HEK293 (cell line): ENCODE data around the gene SPACA6.

Source experiments
- CTCF ChIA-PET: fragments of 350-600 bp; formaldehyde crosslinking; extraction: SDS; loops from one replicate; lab custom pipeline; 2021; ENCODE audit warnings: antibody characterized with exemption; lab: Yijun Ruan, JAX
- POLR2A ChIA-PET: fragments of 300-600 bp; formaldehyde crosslinking; extraction: SDS; loops from one replicate; lab custom pipeline; 2020; ENCODE audit warnings: antibody characterized with exemption, inconsistent platforms; lab: Yijun Ruan, JAX
- H3K27ac ChIP-seq: fragments of 200-500 bp; sonication (Bioruptor generic); 2 replicates; pipeline ENCODE4 v1.5.1; 2014; ENCODE audit warnings: low read depth, low read length, control low read depth, inconsistent platforms; ENCODE audit errors: extremely low read depth
- H3K36me3 ChIP-seq, 2 experiments: fragments of 200-500 bp in 1 of 2; sonication (Bioruptor generic) in 1 of 2; 1 replicate in 1 of 2; 2 replicates in 1 of 2; pipeline ENCODE4 v1.5.1; 2014 to 2017; ENCODE audit warnings: inconsistent platforms in 2 of 2, low read length in 2 of 2; ENCODE audit not compliant: control insufficient read depth in 2 of 2, insufficient read depth in 1 of 2
- H3K4me1 ChIP-seq: fragments of 200-500 bp; sonication (Bioruptor generic); 2 replicates; pipeline ENCODE4 v1.5.1; 2014; ENCODE audit warnings: mild to moderate bottlenecking, low read length, inconsistent platforms; ENCODE audit not compliant: control insufficient read depth, insufficient read depth
- H3K4me3 ChIP-seq: 2 replicates; pipeline ENCODE4 v1.5.1; 2011; ENCODE audit warnings: low read depth, mild to moderate bottlenecking, control low read depth, low read length, moderate library complexity
- H3K9me3 ChIP-seq: fragments of 200-500 bp; sonication (Bioruptor generic); 2 replicates; pipeline ENCODE4 v1.5.1; 2014; ENCODE audit warnings: low read depth, low read length, inconsistent platforms; ENCODE audit not compliant: control insufficient read depth, insufficient read depth
- KLF1 ChIP-seq: fragments of 450-650 bp; formaldehyde crosslinking; IDR thresholded peaks from 2 replicates; pipeline ENCODE4 v1.5.1; 2016; ENCODE audit warnings: missing biosample characterization, missing genetic modification characterization
- PRDM2 ChIP-seq: fragments of 450-650 bp; formaldehyde crosslinking; IDR thresholded peaks from 2 replicates; pipeline ENCODE4 v1.5.1; 2016; ENCODE audit warnings: missing biosample characterization, missing genetic modification characterization, borderline replicate concordance
- REST ChIP-seq: fragments of 450-650 bp; formaldehyde crosslinking; IDR thresholded peaks from 2 replicates; pipeline ENCODE4 v1.5.1; 2016; ENCODE audit warnings: missing biosample characterization, missing genetic modification characterization
- SCRT1 ChIP-seq: fragments of 450-650 bp; formaldehyde crosslinking; IDR thresholded peaks from 2 replicates; pipeline ENCODE4 v1.5.1; 2016; ENCODE audit warnings: missing biosample characterization, missing genetic modification characterization, borderline replicate concordance
- ZBTB49 ChIP-seq: fragments of 450-650 bp; formaldehyde crosslinking; IDR thresholded peaks from 2 replicates; pipeline ENCODE4 v1.5.1; 2016; ENCODE audit warnings: missing biosample characterization, missing genetic modification characterization, low read depth
- ZBTB7A ChIP-seq: fragments of 450-650 bp; formaldehyde crosslinking; IDR thresholded peaks from 2 replicates; pipeline ENCODE4 v1.5.1; 2016; ENCODE audit warnings: low read depth, missing biosample characterization, missing genetic modification characterization
- ZNF133 ChIP-seq: fragments of 450-650 bp; formaldehyde crosslinking; IDR thresholded peaks from 2 replicates; pipeline ENCODE4 v1.5.1; 2016; ENCODE audit warnings: missing biosample characterization, missing genetic modification characterization
- ZNF175 ChIP-seq: fragments of 450-650 bp; formaldehyde crosslinking; IDR thresholded peaks from 2 replicates; pipeline ENCODE4 v1.5.1; 2016; ENCODE audit warnings: missing biosample characterization, missing genetic modification characterization
- ZNF280D ChIP-seq: fragments of 450-650 bp; formaldehyde crosslinking; IDR thresholded peaks from 2 replicates; pipeline ENCODE4 v1.5.1; 2016; ENCODE audit warnings: missing biosample characterization, missing genetic modification characterization
- ZNF48 ChIP-seq: fragments of 450-650 bp; formaldehyde crosslinking; IDR thresholded peaks from 2 replicates; pipeline ENCODE4 v1.5.1; 2016; ENCODE audit warnings: missing biosample characterization, missing genetic modification characterization
- ZNF560 ChIP-seq: fragments of 450-650 bp; formaldehyde crosslinking; IDR thresholded peaks from 2 replicates; pipeline ENCODE4 v1.5.1; 2017; ENCODE audit warnings: missing biosample characterization, missing genetic modification characterization, borderline replicate concordance
- ZXDB ChIP-seq: fragments of 450-650 bp; formaldehyde crosslinking; IDR thresholded peaks from 2 replicates; pipeline ENCODE4 v1.5.1; 2016; ENCODE audit warnings: missing biosample characterization, missing genetic modification characterization

SPACA6 gene

GRCh38 chr19:51708811-51709210, 15.7 kb downstream of the SPACA6 start:
- ChIA-PET POLR2A (interaction anchor here (0.6 to 4.3 kb wide), 7 partner anchors 18 to 1198 kb away, joined by 3 to 22 read pairs (median 5); partner anchors contain the start of gene JOSD2), CTCF (interaction anchor here (1.7 kb wide), 1 partner anchor 52 kb away, joined by 4 read pairs; no protein-coding TSS in a partner anchor)
- peaks cover 3% of the 10 kb centered on the region; the same call in 1 of the 2 replicates for H3K4me1 ChIP-seq
- no peak overlapping the region for H3K27ac ChIP-seq
- no peak overlapping the region for H3K4me3 ChIP-seq
- peaks cover 24 to 30% of the 10 kb centered on the region in 2 experiments for H3K36me3 ChIP-seq
- no peaks in the 10 kb centered on the region for H3K9me3 ChIP-seq
- no peak for TF ChIP-seq ZNF175
- TF ChIP-seq ZNF48 (tag by site-specific recombination): no peak
- TF ChIP-seq ZNF133: no peak
- TF ChIP-seq PRDM2 (tag by site-specific recombination): no peak
- no peak for TF ChIP-seq ZBTB49
- TF ChIP-seq ZXDB: no peak
- TF ChIP-seq KLF1: no peak
- no peak for TF ChIP-seq ZNF280D (tag by site-specific recombination)
- no peak for TF ChIP-seq REST (tag by site-specific recombination)
- no peak for TF ChIP-seq ZNF560 (tag by site-specific recombination)
- no peak for TF ChIP-seq SCRT1 (tag by site-specific recombination)
- TF ChIP-seq ZBTB7A (tag by site-specific recombination): no peak
